Heart left ventricle (tissue), 13 donors: Measurements from ENCODE around the gene WAC.

Experiments used
- CTCF ChIP-seq, 12 donors: fragments of 200-600 bp; sonication (generic) in 4 of 12; IDR thresholded peaks; one replicate each; pipeline versions ENCODE4 v1.5.0 to v1.8.0; 2018 to 2022; ENCODE audit warnings: antibody characterized with exemption in 12 of 12, mild to moderate bottlenecking in 5 of 12
- POLR2A ChIP-seq, 2 donors: fragments of 450-650 bp; IDR thresholded peaks; one replicate each; pipeline ENCODE4 v1.6.1; 2017; ENCODE audit warnings: antibody characterized with exemption in 2 of 2, mild to moderate bottlenecking in 2 of 2, moderate library complexity in 2 of 2
- donor health status: ischemic (EF 13 %, LVEDD 7.1; RV severe dilation, severe dysfunction).
- donor health status: DM: no; HTN: yes; CAD: no.
- donor health status: DM: no; HTN: no; CAD: no.
- donor health status: ischemic (EF 25% LVEDD 6.9; RV normal size, moderate dysfunction).
- donor health status: ischemic (EF 25% LVEDD 5.7; RV mildly dilated, moderate dysfunction).
- donor health status: ischemic (EF 35%, LVEDD 5.7; RV mildly dilated, moderate dysfunction).
- donor health status: nonischemic (EF 11% LVEDD 7.7; RV severe dilation, severe dysfunction).
- donor health status: DM: yes; HTN: yes; CAD: no.
- donor health status: PGD.
- donor health status: ischemic (EF 29% LVEDD 5.4; RV normal size, mild dysfunction).
- donor health status: nonischemic (EF 23%, LVEDD 6.1; RV moderate dilation, normal function).

- no peak for TF ChIP-seq CTCF (IDR thresholded peaks at IDR 0.05)
- TF ChIP-seq POLR2A (IDR thresholded peaks at IDR 0.05) = no peak
Measured at GRCh38 chr10:28561531-28561930, 28.6 kb downstream of the WAC start.
